Endodermal cell (in vitro differentiated cells): Measurements from ENCODE around the gene MS4A14. TPM values are rescaled to one million over a fixed set of nuclear protein-coding genes. Genes with fewer than 3 reads are reported as not detected.

Source experiments
- DNase-seq: peaks from one replicate; pipeline ENCODE4 v3.0.0-alpha.2; 2017
- H3K27ac ChIP-seq: 2 replicates; pipeline ENCODE4 v1.5.1; 2013; ENCODE audit warnings: mild to moderate bottlenecking, low read depth, low read length, moderate library complexity
- H3K27me3 ChIP-seq: 2 replicates; pipeline ENCODE4 v1.6.1; 2013; ENCODE audit warnings: mild to moderate bottlenecking, low read length, moderate library complexity; ENCODE audit not compliant: insufficient read depth, control insufficient read depth, poor library complexity, severe bottlenecking
- H3K36me3 ChIP-seq: 2 replicates; pipeline ENCODE4 v1.7.0; 2013; ENCODE audit warnings: mild to moderate bottlenecking, low read length, moderate library complexity; ENCODE audit not compliant: control insufficient read depth, insufficient read depth
- H3K4me1 ChIP-seq: one replicate; pipeline ENCODE4 v1.7.0; 2013; ENCODE audit warnings: low read length; ENCODE audit not compliant: control insufficient read depth, insufficient read depth
- H3K4me3 ChIP-seq: 2 replicates; pipeline ENCODE4 v1.5.1; 2013; ENCODE audit warnings: mild to moderate bottlenecking, low read length, moderate library complexity
- H3K9ac ChIP-seq: 2 replicates; pipeline ENCODE4 v1.6.1; 2013; ENCODE audit warnings: mild to moderate bottlenecking, low read length, moderate library complexity; ENCODE audit not compliant: poor library complexity, severe bottlenecking; ENCODE audit errors: extremely low read depth
- H3K9me3 ChIP-seq: 2 replicates; pipeline ENCODE4 v1.6.1; 2013; ENCODE audit warnings: mild to moderate bottlenecking, low read length, moderate library complexity; ENCODE audit not compliant: control insufficient read depth
- H3K27ac Mint-ChIP-seq: 2 replicates; pipeline ENCODE4 v1.8.0; 2020; ENCODE audit warnings: mixed read lengths
- H3K27me3 Mint-ChIP-seq: 2 replicates; pipeline ENCODE4 v1.8.0; 2021; ENCODE audit warnings: mild to moderate bottlenecking, mixed read lengths; ENCODE audit not compliant: insufficient read depth
- H3K36me3 Mint-ChIP-seq: 2 replicates; pipeline ENCODE4 v1.8.0; 2020; ENCODE audit warnings: low read depth, mixed read lengths
- H3K4me1 Mint-ChIP-seq: 2 replicates; pipeline ENCODE4 v1.8.0; 2020; ENCODE audit warnings: mixed read lengths
- H3K4me3 Mint-ChIP-seq: 2 replicates; pipeline ENCODE4 v1.8.0; 2020; ENCODE audit warnings: mild to moderate bottlenecking, moderate library complexity, mixed read lengths
- H3K9me3 Mint-ChIP-seq: 2 replicates; pipeline ENCODE4 v1.8.0; 2020; ENCODE audit warnings: mild to moderate bottlenecking, mixed read lengths
- WGBS, 2 experiments: methylation state at CpG; one replicate each; pipeline versions ENCODE4 v1.1.5 to v1.1.7; 2013; ENCODE audit warnings: missing lambda C conversion rate in 2 of 2, mixed read lengths in 1 of 2; ENCODE audit not compliant: insufficient coverage in 1 of 2, insufficient read length in 1 of 2; 5-methylcytosine and 5-hydroxymethylcytosine counted together
- long read RNA-seq, 4 experiments: library from polyadenylated mRNA in 2 of 4; library from RNA in 1 of 4; library from capped mRNA in 1 of 4; stranded (forward) in 3 of 4; unstranded in 1 of 4; transcript quantifications; one replicate each; pipeline ENCODE4 v2.0.0, GENCODE V29; 2020 to 2021; ENCODE audit warnings: inconsistent platforms in 1 of 4
- polyA plus RNA-seq, 2 experiments: library from polyadenylated mRNA; stranded (reverse); fragments of 50-300 nt; gene quantifications; one replicate each; pipeline ENCODE4 v1.2.3, GENCODE V29; 2013
- total RNA-seq, 2 donors: library from RNA; stranded (reverse); fragmentation: NEBNext Ultra II Directional in 1 of 2; extraction: Animal tissue kit (Norgen Biotek cat#: 25700) in 1 of 2; gene quantifications; 2 replicates in 1 of 2; 3 replicates in 1 of 2; pipeline ENCODE4 v1.2.1, GENCODE V29; 2021
- TF ChIP-seq, protein P1 (sequence below): fragments of 200-600 bp; sonication (generic); conservative IDR thresholded peaks from 2 replicates; pipeline ENCODE4 v1.5.0; 2021; ENCODE audit warnings: antibody characterized with exemption, mild to moderate bottlenecking

MS4A14 gene, protein sequence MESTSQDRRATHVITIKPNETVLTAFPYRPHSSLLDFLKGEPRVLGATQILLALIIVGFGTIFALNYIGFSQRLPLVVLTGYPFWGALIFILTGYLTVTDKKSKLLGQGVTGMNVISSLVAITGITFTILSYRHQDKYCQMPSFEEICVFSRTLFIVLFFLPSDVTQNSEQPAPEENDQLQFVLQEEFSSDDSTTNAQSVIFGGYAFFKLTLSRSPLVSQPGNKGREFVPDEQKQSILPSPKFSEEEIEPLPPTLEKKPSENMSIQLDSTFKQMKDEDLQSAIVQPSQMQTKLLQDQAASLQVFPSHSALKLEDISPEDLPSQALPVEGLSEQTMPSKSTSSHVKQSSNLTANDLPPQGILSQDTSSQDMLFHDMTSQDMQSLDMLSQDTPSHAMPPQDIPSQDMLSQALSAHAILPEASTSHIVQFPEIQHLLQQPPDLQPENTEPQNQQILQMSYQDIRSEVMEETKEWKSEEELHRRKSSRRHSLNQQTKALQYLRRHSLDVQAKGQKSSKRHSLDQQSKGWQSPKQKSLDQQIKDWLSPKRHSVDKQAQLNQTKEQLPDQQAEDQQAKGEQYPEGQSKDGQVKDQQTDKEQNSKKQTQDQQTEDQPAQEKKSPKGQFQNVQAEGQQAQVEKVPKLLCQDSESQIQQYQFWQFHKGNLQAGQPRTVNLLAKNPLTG
- total RNA-seq: not detected
- not detected for polyA plus RNA-seq (2013, experiment 1 of 2)
- polyA plus RNA-seq (2013, experiment 2 of 2): not detected
- long read RNA-seq, experiment 1: 0 reads
- long read RNA-seq, experiment 2: 0 reads
- long read RNA-seq, experiment 3: 0 reads
- long read RNA-seq, experiment 4: 0 reads

DNA sequence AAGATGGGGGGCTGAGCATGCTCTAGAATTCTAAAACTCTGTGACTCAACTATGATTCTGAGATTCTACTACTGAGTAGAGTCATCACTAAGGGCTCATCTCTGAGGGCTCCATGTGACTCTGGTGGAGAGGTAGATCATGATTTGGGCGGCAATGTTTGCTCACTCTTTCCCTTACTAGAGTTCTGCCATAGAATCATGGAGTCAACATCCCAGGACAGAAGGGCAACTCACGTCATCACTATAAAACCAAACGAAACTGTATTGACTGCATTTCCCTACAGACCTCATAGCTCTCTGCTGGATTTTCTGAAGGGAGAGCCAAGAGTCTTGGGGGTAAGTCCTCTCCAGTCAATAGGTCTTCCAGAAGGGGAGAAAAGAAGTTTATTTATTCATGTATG, at the start of gene MS4A14:
TSS of gene MS4A14 (plus strand) at position 78 of the 400 bp plus-strand sequence. CDS start at position 198, 120 bp downstream.
- Histone ChIP-seq H3K9ac (no peak within 1 kb of the TSS), H3K27ac (no peak within 1 kb of the TSS), H3K27me3 (no peaks in the 10 kb centered on the region), H3K36me3 (no peaks in the 10 kb centered on the region), H3K4me1 (no peaks in the 10 kb centered on the region), H3K9me3 (no peaks in the 10 kb centered on the region), H3K4me3 (no peak within 1 kb of the TSS)
- H3K4me1 Mint-ChIP-seq: no peaks in the 10 kb centered on the region
- H3K36me3 Mint-ChIP-seq: no peaks in the 10 kb centered on the region
- no peak within 1 kb of the TSS for H3K27ac Mint-ChIP-seq
- no peak within 1 kb of the TSS for H3K4me3 Mint-ChIP-seq
- TF ChIP-seq, protein P1, sequence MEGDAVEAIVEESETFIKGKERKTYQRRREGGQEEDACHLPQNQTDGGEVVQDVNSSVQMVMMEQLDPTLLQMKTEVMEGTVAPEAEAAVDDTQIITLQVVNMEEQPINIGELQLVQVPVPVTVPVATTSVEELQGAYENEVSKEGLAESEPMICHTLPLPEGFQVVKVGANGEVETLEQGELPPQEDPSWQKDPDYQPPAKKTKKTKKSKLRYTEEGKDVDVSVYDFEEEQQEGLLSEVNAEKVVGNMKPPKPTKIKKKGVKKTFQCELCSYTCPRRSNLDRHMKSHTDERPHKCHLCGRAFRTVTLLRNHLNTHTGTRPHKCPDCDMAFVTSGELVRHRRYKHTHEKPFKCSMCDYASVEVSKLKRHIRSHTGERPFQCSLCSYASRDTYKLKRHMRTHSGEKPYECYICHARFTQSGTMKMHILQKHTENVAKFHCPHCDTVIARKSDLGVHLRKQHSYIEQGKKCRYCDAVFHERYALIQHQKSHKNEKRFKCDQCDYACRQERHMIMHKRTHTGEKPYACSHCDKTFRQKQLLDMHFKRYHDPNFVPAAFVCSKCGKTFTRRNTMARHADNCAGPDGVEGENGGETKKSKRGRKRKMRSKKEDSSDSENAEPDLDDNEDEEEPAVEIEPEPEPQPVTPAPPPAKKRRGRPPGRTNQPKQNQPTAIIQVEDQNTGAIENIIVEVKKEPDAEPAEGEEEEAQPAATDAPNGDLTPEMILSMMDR: no peak
- no peaks in the 10 kb centered on the region for H3K27me3 Mint-ChIP-seq
- no peak for DNase-seq
- WGBS, 2 experiments: 80 to 87% methylated on average over 2 of the region's 3 CpGs
- peaks cover under 1% of the 10 kb centered on the region for H3K9me3 Mint-ChIP-seq

DNA sequence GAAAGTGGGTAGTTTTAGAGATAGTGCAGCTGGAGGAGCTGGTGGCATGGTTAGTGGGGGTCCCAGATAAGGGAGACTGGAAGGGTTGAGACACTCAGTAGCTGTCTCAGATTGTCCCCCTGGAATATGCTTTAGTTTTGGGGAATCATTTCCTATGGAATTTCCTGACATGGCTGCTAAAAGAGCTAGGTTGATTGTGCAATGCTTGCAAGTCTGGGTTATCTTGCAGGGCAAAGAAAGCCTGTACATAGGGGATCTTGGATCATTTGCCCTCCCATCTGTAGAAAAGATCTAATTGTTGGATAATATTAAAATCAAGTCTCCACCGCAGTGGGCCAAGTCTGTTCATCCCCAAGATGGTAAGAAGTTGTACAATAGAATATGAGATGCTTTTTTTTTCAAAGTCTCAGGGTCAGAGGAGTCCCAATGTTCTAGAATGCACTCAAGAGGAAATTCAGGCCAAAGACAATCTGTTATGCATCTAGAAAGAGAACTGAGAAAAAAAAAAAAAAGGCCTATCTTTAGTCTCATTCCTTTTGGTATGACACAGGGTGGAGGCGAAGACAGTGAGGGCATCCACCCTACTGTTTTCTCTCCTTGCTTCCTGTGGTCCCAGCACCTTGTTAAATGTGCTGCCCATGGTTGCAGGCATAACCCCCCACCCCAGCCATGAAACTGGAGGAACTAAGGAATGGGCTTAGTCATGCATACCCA, 49.0 kb upstream of the MS4A14 start:
- no peak overlapping the region for H3K4me3 ChIP-seq
- no peak overlapping the region for H3K27ac ChIP-seq
- H3K36me3 Mint-ChIP-seq: no peaks in the 10 kb centered on the region
- no peak for DNase-seq
- H3K27ac Mint-ChIP-seq: no peak overlapping the region
- TF ChIP-seq, protein P1: no peak
- H3K36me3 ChIP-seq: no peaks in the 10 kb centered on the region
- WGBS, 2 experiments: 95 to 100% methylated on average over 1 to 2 of the region's 2 CpGs
- no peaks in the 10 kb centered on the region for H3K4me1 ChIP-seq
- peaks cover 1% of the 10 kb centered on the region for H3K9me3 Mint-ChIP-seq
- H3K4me3 Mint-ChIP-seq: no peak overlapping the region
- no peak overlapping the region for H3K9ac ChIP-seq
- H3K27me3 ChIP-seq: no peaks in the 10 kb centered on the region
- H3K4me1 Mint-ChIP-seq: peaks cover 4% of the 10 kb centered on the region
- H3K27me3 Mint-ChIP-seq: no peaks in the 10 kb centered on the region
- peaks cover 17% of the 10 kb centered on the region for H3K9me3 ChIP-seq

DNA sequence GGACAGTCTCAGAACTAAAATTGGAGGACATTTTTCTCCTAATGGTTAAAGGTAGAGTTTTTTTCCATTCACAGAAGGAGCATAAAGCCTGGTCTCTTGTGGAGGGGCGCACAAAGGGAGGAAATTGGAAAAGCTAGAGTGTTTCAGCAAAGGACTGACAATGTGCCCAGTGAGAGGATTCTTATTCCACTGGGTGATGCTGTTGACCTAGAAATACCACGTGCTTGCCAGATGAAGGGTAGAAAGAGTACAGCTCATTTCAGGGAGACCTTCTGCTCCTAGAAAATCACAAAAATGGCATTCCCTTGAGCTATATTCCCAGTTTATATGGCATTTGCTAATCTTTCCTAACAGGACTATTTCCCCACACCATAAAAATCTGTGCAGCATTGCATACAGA, 48.1 kb upstream of the MS4A14 start:
- H3K9me3 ChIP-seq: peaks cover 17% of the 10 kb centered on the region
- no peak overlapping the region for H3K9ac ChIP-seq
- H3K36me3 Mint-ChIP-seq: no peaks in the 10 kb centered on the region
- 67 to 77% methylated on average over 1 to 2 of the region's 2 CpGs for WGBS, 2 experiments
- H3K4me1 ChIP-seq: no peaks in the 10 kb centered on the region
- H3K4me3 Mint-ChIP-seq: no peak overlapping the region
- H3K4me1 Mint-ChIP-seq: peaks cover 4% of the 10 kb centered on the region
- peaks cover 1% of the 10 kb centered on the region for H3K9me3 Mint-ChIP-seq
- H3K36me3 ChIP-seq: no peaks in the 10 kb centered on the region
- no peaks in the 10 kb centered on the region for H3K27me3 Mint-ChIP-seq
- no peak overlapping the region for H3K27ac Mint-ChIP-seq
- H3K27me3 ChIP-seq: no peaks in the 10 kb centered on the region
- TF ChIP-seq, protein P1: peak; percentile 58
- H3K27ac ChIP-seq: no peak overlapping the region
- H3K4me3 ChIP-seq: no peak overlapping the region
- DNase-seq: no peak
